Ascending aorta (tissue), 2 donors: ENCODE measurements around the gene MYH4. TPM values are rescaled to one million over a fixed set of nuclear protein-coding genes. Genes with fewer than 3 reads are reported as not detected.

Experiments
- DNase-seq, 2 donors: peaks; one replicate each; pipeline ENCODE4 v3.0.0-alpha.2; 2019; ENCODE audit warnings: low spot score in 2 of 2
- H3K27ac ChIP-seq, 2 donors: fragments of 200-600 bp; sonication (generic); one replicate each; pipeline ENCODE4 v1.5.1; 2016 to 2017; ENCODE audit warnings: mild to moderate bottlenecking in 1 of 2
- H3K27me3 ChIP-seq: fragments of 200-600 bp; sonication (generic); one replicate; pipeline ENCODE4 v1.5.1; 2017
- H3K36me3 ChIP-seq, 2 donors: fragments of 200-600 bp; sonication (generic); one replicate each; pipeline ENCODE4 v1.5.1; 2016
- H3K4me1 ChIP-seq, 2 donors: fragments of 200-600 bp; sonication (generic); one replicate each; pipeline ENCODE4 v1.5.1; 2016 to 2017; ENCODE audit warnings: mild to moderate bottlenecking in 1 of 2
- H3K4me3 ChIP-seq, 2 donors: fragments of 200-600 bp; sonication (generic); one replicate each; pipeline ENCODE4 v1.5.1; 2016 to 2017; ENCODE audit warnings: mild to moderate bottlenecking in 1 of 2
- H3K9me3 ChIP-seq, 2 donors: fragments of 200-600 bp; sonication (generic); one replicate each; pipeline ENCODE4 v1.5.1; 2016
- CTCF ChIP-seq, 3 experiments: fragments of 200-600 bp in 2 of 3; fragments of 450-650 bp in 1 of 3; sonication (generic) in 2 of 3; IDR thresholded peaks; one replicate each; pipeline ENCODE4 v1.5.1; 2016 to 2019; ENCODE audit warnings: antibody characterized with exemption in 3 of 3, mild to moderate bottlenecking in 1 of 3, moderate library complexity in 1 of 3
- intact Hi-C: fragments of 100-400 bp; cut with DNase I; formaldehyde crosslinking; loops from one replicate; pipeline ENCODE4 v1.15.1; 2023
- total RNA-seq: library from RNA; depleted of rRNA; stranded (reverse); fragments of >200 nt; gene quantifications from one replicate; pipeline ENCODE4 v1.1.0, GENCODE V29; 2016

MYH4 gene
- total RNA-seq, 1 donor from 2014 or later, result not detected

- Histone ChIP-seq H3K27ac (no peak overlapping the region), H3K27me3 (no peaks in the 10 kb centered on the region), H3K4me3 (no peak overlapping the region), H3K4me1 (no peaks in the 10 kb centered on the region), H3K36me3 (no peaks in the 10 kb centered on the region), H3K9me3 (no peaks in the 10 kb centered on the region)
- no peak for TF ChIP-seq CTCF (IDR thresholded peaks at IDR 0.05)
- DNase-seq, result no peak
- intact Hi-C loops, result no loop called here
Measured at GRCh38 chr17:10471858-10472257, 2.5 kb upstream of the MYH4 start.

GRCh38 chr17:10463402-10463801 is 6.0 kb downstream of the MYH4 start:
- no peak for TF ChIP-seq CTCF (IDR thresholded peaks at IDR 0.05)
- H3K4me3 ChIP-seq, result no peak overlapping the region
- intact Hi-C loops, result no loop called here
- no peaks in the 10 kb centered on the region for H3K36me3 ChIP-seq
- H3K27me3 ChIP-seq, result no peaks in the 10 kb centered on the region
- no peaks in the 10 kb centered on the region for H3K9me3 ChIP-seq
- no peak overlapping the region for H3K27ac ChIP-seq
- no peaks in the 10 kb centered on the region for H3K4me1 ChIP-seq
- no peak for DNase-seq

- H3K9me3 ChIP-seq, result no peaks in the 10 kb centered on the region
- no peak for DNase-seq
- no peak overlapping the region for H3K27ac ChIP-seq
- intact Hi-C loops, result no loop called here
- H3K27me3 ChIP-seq, result no peaks in the 10 kb centered on the region
- no peak for TF ChIP-seq CTCF (IDR thresholded peaks at IDR 0.05)
- no peaks in the 10 kb centered on the region for H3K4me1 ChIP-seq
- H3K36me3 ChIP-seq, result no peaks in the 10 kb centered on the region
- H3K4me3 ChIP-seq, result no peak overlapping the region
Measured at GRCh38 chr17:10460062-10460461, 9.3 kb downstream of the MYH4 start.

GRCh38 chr17:10458701-10459100 is 10.7 kb downstream of the MYH4 start:
- Histone ChIP-seq H3K9me3 (no peaks in the 10 kb centered on the region), H3K27ac (no peak overlapping the region), H3K27me3 (no peaks in the 10 kb centered on the region), H3K4me3 (no peak overlapping the region), H3K4me1 (no peaks in the 10 kb centered on the region), H3K36me3 (no peaks in the 10 kb centered on the region)
- DNase-seq, result no peak
- TF ChIP-seq CTCF (IDR thresholded peaks at IDR 0.05), result no peak
- intact Hi-C loops, result no loop called here

GRCh38 chr17:10457952-10458351 is 11.4 kb downstream of the MYH4 start:
- no peak overlapping the region for H3K27ac ChIP-seq
- no peak overlapping the region for H3K4me3 ChIP-seq
- H3K27me3 ChIP-seq, result no peaks in the 10 kb centered on the region
- no peak for DNase-seq
- H3K4me1 ChIP-seq, result no peaks in the 10 kb centered on the region
- no peak for TF ChIP-seq CTCF (IDR thresholded peaks at IDR 0.05)
- intact Hi-C loops, result no loop called here
- H3K36me3 ChIP-seq, result no peaks in the 10 kb centered on the region
- H3K9me3 ChIP-seq, result no peaks in the 10 kb centered on the region
